Progenitor cell of endocrine pancreas (in vitro differentiated cells): Measurements from ENCODE around the gene PRKAB1. TPM values are rescaled to one million over a fixed set of nuclear protein-coding genes. Genes with fewer than 3 reads are reported as not detected.

Experiments
- DNase-seq: peaks from one replicate; pipeline ENCODE4 v3.0.0; 2021; ENCODE audit warnings: low spot score; ENCODE audit not compliant: unreplicated experiment
- H3K27ac Mint-ChIP-seq: 2 replicates; pipeline ENCODE4 v1.8.0; 2021; ENCODE audit warnings: mild to moderate bottlenecking, moderate library complexity, mixed read lengths
- H3K27me3 Mint-ChIP-seq: 2 replicates; pipeline ENCODE4 v1.8.0; 2021; ENCODE audit warnings: mixed read lengths
- H3K36me3 Mint-ChIP-seq: 2 replicates; pipeline ENCODE4 v1.8.0; 2022; ENCODE audit warnings: mixed read lengths; ENCODE audit not compliant: insufficient read depth
- H3K4me1 Mint-ChIP-seq: 2 replicates; pipeline ENCODE4 v1.8.0; 2021; ENCODE audit warnings: low read depth, mixed read lengths
- H3K4me3 Mint-ChIP-seq: 2 replicates; pipeline ENCODE4 v1.8.0; 2021; ENCODE audit warnings: low read depth, mild to moderate bottlenecking, moderate library complexity, mixed read lengths
- H3K9me3 Mint-ChIP-seq: 2 replicates; pipeline ENCODE4 v1.8.0; 2021; ENCODE audit warnings: low read depth, mixed read lengths
- CTCF ChIP-seq: fragments of 200-600 bp; sonication (generic); IDR thresholded peaks from one replicate; pipeline ENCODE4 v1.5.0; 2021; ENCODE audit warnings: antibody characterized with exemption, mild to moderate bottlenecking; ENCODE audit not compliant: unreplicated experiment
- total RNA-seq: library from RNA; stranded (reverse); gene quantifications from 2 replicates; pipeline ENCODE4 v1.2.1, GENCODE V29; 2021

Gene PRKAB1
- total RNA-seq, 1 donor from 2014 or later: 41.3 TPM

- DNase-seq: no peak
- no peaks in the 10 kb centered on the region for H3K9me3 Mint-ChIP-seq
- no peak overlapping the region for H3K4me3 Mint-ChIP-seq
- no peak overlapping the region for H3K27ac Mint-ChIP-seq
- H3K36me3 Mint-ChIP-seq: peaks cover 12% of the 10 kb centered on the region
- peaks cover 7% of the 10 kb centered on the region for H3K4me1 Mint-ChIP-seq
- TF ChIP-seq CTCF: no peak
- H3K27me3 Mint-ChIP-seq: no peaks in the 10 kb centered on the region
These were observed 25.6 kb downstream of the PRKAB1 start for GRCh38 chr12:119693511-119693910.

GRCh38 chr12:119694111-119694510 is 26.2 kb downstream of the PRKAB1 start:
- no peak for DNase-seq
- H3K4me1 Mint-ChIP-seq: peaks cover 7% of the 10 kb centered on the region
- TF ChIP-seq CTCF: no peak
- H3K9me3 Mint-ChIP-seq: no peaks in the 10 kb centered on the region
- peaks cover 12% of the 10 kb centered on the region for H3K36me3 Mint-ChIP-seq
- H3K4me3 Mint-ChIP-seq: no peak overlapping the region
- H3K27me3 Mint-ChIP-seq: no peaks in the 10 kb centered on the region
- H3K27ac Mint-ChIP-seq: no peak overlapping the region

- DNase-seq: no peak
- peaks cover 12% of the 10 kb centered on the region for H3K36me3 Mint-ChIP-seq
- peak; percentile 50 for TF ChIP-seq CTCF
- H3K9me3 Mint-ChIP-seq: no peaks in the 10 kb centered on the region
- H3K4me3 Mint-ChIP-seq: no peak overlapping the region
- no peaks in the 10 kb centered on the region for H3K27me3 Mint-ChIP-seq
- peaks cover 7% of the 10 kb centered on the region for H3K4me1 Mint-ChIP-seq
- no peak overlapping the region for H3K27ac Mint-ChIP-seq
These were observed 27.1 kb downstream of the PRKAB1 start for GRCh38 chr12:119695034-119695433.

GRCh38 chr12:119696943-119697342 is 29.0 kb downstream of the PRKAB1 start:
- peaks cover 12% of the 10 kb centered on the region for H3K36me3 Mint-ChIP-seq
- H3K9me3 Mint-ChIP-seq: no peaks in the 10 kb centered on the region
- H3K4me3 Mint-ChIP-seq: no peak overlapping the region
- TF ChIP-seq CTCF: no peak
- no peaks in the 10 kb centered on the region for H3K27me3 Mint-ChIP-seq
- H3K27ac Mint-ChIP-seq: peak overlapping the region; percentile 81
- DNase-seq: no peak
- H3K4me1 Mint-ChIP-seq: peaks cover 7% of the 10 kb centered on the region

GRCh38 chr12:119699199-119699760 is 31.3 kb downstream of the PRKAB1 start:
- Mint-ChIP-seq H3K27ac (no peak overlapping the region), H3K9me3 (no peaks in the 10 kb centered on the region), H3K27me3 (no peaks in the 10 kb centered on the region), H3K4me3 (no peak overlapping the region), H3K36me3 (peaks cover 9% of the 10 kb centered on the region), H3K4me1 (peaks cover 3% of the 10 kb centered on the region)
- no peak for DNase-seq
- TF ChIP-seq CTCF: no peak
